H9 (cell line): Measurements from ENCODE around the gene NRG2. TPM values are rescaled to one million over a fixed set of nuclear protein-coding genes. Genes with fewer than 3 reads are reported as not detected.

Experiments used
- DNase-seq: peaks from one replicate; pipeline ENCODE4 v3.0.0-alpha.2; 2017
- H2AFZ ChIP-seq: one replicate; pipeline ENCODE4 v1.6.1; 2013; ENCODE audit warnings: mild to moderate bottlenecking, low read length, control low read depth, moderate library complexity
- H2AK5ac ChIP-seq: 2 replicates; pipeline ENCODE4 v1.6.1; 2013; ENCODE audit warnings: low read length, control low read depth, mixed read lengths; ENCODE audit not compliant: insufficient read length
- H2BK120ac ChIP-seq: one replicate; pipeline ENCODE4 v1.6.1; 2013; ENCODE audit warnings: low read depth, mild to moderate bottlenecking, low read length, control low read depth, inconsistent platforms; ENCODE audit not compliant: poor library complexity, severe bottlenecking
- H2BK12ac ChIP-seq: 2 replicates; pipeline ENCODE4 v1.6.1; 2013; ENCODE audit warnings: low read length, control low read depth, mixed read lengths, low read depth; ENCODE audit not compliant: insufficient read length
- H2BK15ac ChIP-seq: 2 replicates; pipeline ENCODE4 v1.6.1; 2013; ENCODE audit warnings: low read depth, low read length, control low read depth
- H2BK20ac ChIP-seq: one replicate; pipeline ENCODE4 v1.6.1; 2013; ENCODE audit warnings: low read depth, mild to moderate bottlenecking, low read length, control low read depth, inconsistent platforms; ENCODE audit not compliant: poor library complexity, severe bottlenecking
- H2BK5ac ChIP-seq: 2 replicates; pipeline ENCODE4 v1.6.1; 2013; ENCODE audit warnings: low read length, control low read depth, mixed read lengths; ENCODE audit not compliant: insufficient read length
- H3K14ac ChIP-seq: 2 replicates; pipeline ENCODE4 v1.6.1; 2013; ENCODE audit warnings: low read length, control low read depth; ENCODE audit not compliant: insufficient read depth
- H3K18ac ChIP-seq: 2 replicates; pipeline ENCODE4 v1.6.1; 2013; ENCODE audit warnings: low read depth, mild to moderate bottlenecking, mixed read lengths, low read length, control low read depth; ENCODE audit not compliant: insufficient read length
- H3K23ac ChIP-seq: 2 replicates; pipeline ENCODE4 v1.6.1; 2013; ENCODE audit warnings: low read length, control low read depth, mixed read lengths, low read depth; ENCODE audit not compliant: insufficient read length
- H3K23me2 ChIP-seq: 2 replicates; pipeline ENCODE4 v1.6.1; 2013; ENCODE audit warnings: low read depth, mild to moderate bottlenecking, mixed read lengths, low read length, control low read depth; ENCODE audit not compliant: insufficient read length, poor library complexity, severe bottlenecking
- H3K27ac ChIP-seq: 2 replicates; pipeline ENCODE4 v1.5.1; 2013; ENCODE audit warnings: low read length, control low read depth, mixed read lengths, low read depth; ENCODE audit not compliant: insufficient read length
- H3K27me3 ChIP-seq: 2 replicates; pipeline ENCODE4 v1.6.1; 2013; ENCODE audit warnings: low read length, control low read depth, inconsistent platforms; ENCODE audit not compliant: insufficient read depth
- H3K4ac ChIP-seq: 2 replicates; pipeline ENCODE4 v1.6.1; 2013; ENCODE audit warnings: low read depth, mild to moderate bottlenecking, control low read depth, inconsistent platforms, low read length, moderate library complexity
- H3K4me1 ChIP-seq: 2 replicates; pipeline ENCODE4 v1.6.1; 2013; ENCODE audit warnings: low read length, control low read depth, inconsistent platforms; ENCODE audit not compliant: insufficient read depth
- H3K4me2 ChIP-seq: 2 replicates; pipeline ENCODE4 v1.6.1; 2013; ENCODE audit warnings: low read length, control low read depth, mixed read lengths; ENCODE audit not compliant: insufficient read length, insufficient read depth
- H3K56ac ChIP-seq: 2 replicates; pipeline ENCODE4 v1.6.1; 2013; ENCODE audit warnings: low read depth, mild to moderate bottlenecking, mixed read lengths, low read length, control low read depth; ENCODE audit not compliant: insufficient read length
- H3K79me1 ChIP-seq: 2 replicates; pipeline ENCODE4 v1.6.1; 2013; ENCODE audit warnings: low read depth, mild to moderate bottlenecking, moderate library complexity, low read length, control low read depth, inconsistent platforms; ENCODE audit not compliant: insufficient read depth, poor library complexity, severe bottlenecking
- H3K79me2 ChIP-seq: 2 replicates; pipeline ENCODE4 v1.6.1; 2013; ENCODE audit warnings: low read length, control low read depth, inconsistent platforms; ENCODE audit not compliant: insufficient read depth
- H3K9ac ChIP-seq: 2 replicates; pipeline ENCODE4 v1.6.1; 2013; ENCODE audit warnings: low read length, control low read depth, mixed read lengths; ENCODE audit not compliant: insufficient read length; ENCODE audit errors: extremely low read depth
- H3K9me3 ChIP-seq: one replicate; pipeline ENCODE4 v1.6.1; 2013; ENCODE audit warnings: low read depth, low read length, inconsistent platforms; ENCODE audit not compliant: control insufficient read depth
- H3T11ph ChIP-seq: one replicate; pipeline ENCODE4 v1.6.1; 2013; ENCODE audit warnings: mild to moderate bottlenecking, low read length, control low read depth, inconsistent platforms
- H4K20me1 ChIP-seq: one replicate; pipeline ENCODE4 v1.6.1; 2013; ENCODE audit not compliant: control insufficient read depth, insufficient read length, insufficient read depth
- H4K5ac ChIP-seq: 2 replicates; pipeline ENCODE4 v1.6.1; 2013; ENCODE audit warnings: low read depth, mild to moderate bottlenecking, mixed read lengths, low read length, control low read depth; ENCODE audit not compliant: insufficient read length
- H4K8ac ChIP-seq: replicated peaks from 2 replicates; pipeline ENCODE4 v1.6.1; 2013; ENCODE audit warnings: low read length, control low read depth, mixed read lengths, low read depth; ENCODE audit not compliant: insufficient read length
- H4K91ac ChIP-seq: 2 replicates; pipeline ENCODE4 v1.6.1; 2013; ENCODE audit warnings: low read depth, mild to moderate bottlenecking, moderate library complexity, mixed read lengths, low read length, control low read depth; ENCODE audit not compliant: insufficient read length
- H3K27ac Mint-ChIP-seq, 3 experiments: 2 replicates in 2 of 3; 3 replicates in 1 of 3; pipeline ENCODE4 v1.8.0; 2020 to 2021; ENCODE audit warnings: mixed read lengths in 3 of 3, mild to moderate bottlenecking in 1 of 3, moderate library complexity in 1 of 3
- H3K27me3 Mint-ChIP-seq: 2 replicates; pipeline ENCODE4 v1.8.0; 2021; ENCODE audit warnings: low read depth, mild to moderate bottlenecking, moderate library complexity, mixed read lengths
- H3K36me3 Mint-ChIP-seq, 3 experiments: 2 replicates in 2 of 3; 3 replicates in 1 of 3; pipeline ENCODE4 v1.8.0; 2020 to 2021; ENCODE audit warnings: low read depth in 3 of 3, mixed read lengths in 3 of 3; ENCODE audit not compliant: insufficient read depth in 1 of 3
- H3K4me1 Mint-ChIP-seq, 2 experiments: 2 replicates each; pipeline ENCODE4 v1.8.0; 2020; ENCODE audit warnings: mixed read lengths in 2 of 2
- H3K4me3 Mint-ChIP-seq, 2 experiments: 2 replicates in 1 of 2; 3 replicates in 1 of 2; pipeline ENCODE4 v1.8.0; 2020 to 2021; ENCODE audit warnings: mild to moderate bottlenecking in 2 of 2, mixed read lengths in 2 of 2, moderate library complexity in 1 of 2
- H3K9me3 Mint-ChIP-seq, 2 experiments: 2 replicates in 1 of 2; 3 replicates in 1 of 2; pipeline ENCODE4 v1.8.0; 2020; ENCODE audit warnings: mild to moderate bottlenecking in 2 of 2, mixed read lengths in 2 of 2, moderate library complexity in 1 of 2
- WGBS: extraction: QIAGEN DNeasy Blood & Tissue Kit; methylation state at CpG from one replicate; pipeline ENCODE4 v1.1.7; 2013; ENCODE audit warnings: missing lambda C conversion rate, low lambda C conversion rate, mixed read lengths; ENCODE audit not compliant: insufficient read length; ENCODE audit errors: extremely low coverage; 5-methylcytosine and 5-hydroxymethylcytosine counted together
- total RNA-seq: library from RNA; stranded (reverse); gene quantifications from 2 replicates; pipeline ENCODE4 v1.2.1, GENCODE V29; 2021
- TF ChIP-seq, protein P1 (sequence below): fragments of 200-600 bp; sonication (generic); conservative IDR thresholded peaks from 3 replicates; pipeline ENCODE4 v1.8.0; 2021; ENCODE audit warnings: antibody characterized with exemption, mild to moderate bottlenecking

Gene NRG2
- total RNA-seq, 1 experiment from 2014 or later: not detected

- Mint-ChIP-seq H3K4me1 (peaks cover 10 to 18% of the 10 kb centered on the region in 2 experiments), H3K9me3 (peaks cover 4 to 6% of the 10 kb centered on the region in 2 experiments; a peak in 4 of 5 replicates), H3K36me3 (peaks cover 0 to 2% (median 0%) of the 10 kb centered on the region in 3 experiments; a peak in 2 of 7 replicates), H3K4me3 (no peak overlapping the region; a peak in 1 of 5 replicates), H3K27ac (peak overlapping the region in 1 of 3 experiments; percentile 36; a peak in 2 of 7 replicates), H3K27me3 (peaks cover 41% of the 10 kb centered on the region)
- Histone ChIP-seq H3K4me1 (no peaks in the 10 kb centered on the region), H2BK20ac (no peak overlapping the region), H3T11ph (no peak overlapping the region), H3K27me3 (no peaks in the 10 kb centered on the region), H2BK5ac (no peak overlapping the region), H4K8ac (no peak overlapping the region), H2BK15ac (no peak overlapping the region), H4K5ac (no peak overlapping the region), H3K4me2 (no peak overlapping the region), H3K79me1 (no peaks in the 10 kb centered on the region), H2AK5ac (no peak overlapping the region), H3K18ac (no peak overlapping the region), H3K9ac (no peak overlapping the region), H3K14ac (no peak overlapping the region), H3K9me3 (no peaks in the 10 kb centered on the region), H2BK120ac (no peak overlapping the region), H4K20me1 (no peaks in the 10 kb centered on the region), H3K4ac (no peak overlapping the region), H2AFZ (no peak overlapping the region), H3K56ac (no peak overlapping the region), H3K23ac (no peak overlapping the region), H3K23me2 (no peaks in the 10 kb centered on the region), H4K91ac (no peak overlapping the region), H2BK12ac (no peak overlapping the region), H3K79me2 (no peaks in the 10 kb centered on the region), H3K27ac (no peak overlapping the region)
- TF ChIP-seq, protein P1, sequence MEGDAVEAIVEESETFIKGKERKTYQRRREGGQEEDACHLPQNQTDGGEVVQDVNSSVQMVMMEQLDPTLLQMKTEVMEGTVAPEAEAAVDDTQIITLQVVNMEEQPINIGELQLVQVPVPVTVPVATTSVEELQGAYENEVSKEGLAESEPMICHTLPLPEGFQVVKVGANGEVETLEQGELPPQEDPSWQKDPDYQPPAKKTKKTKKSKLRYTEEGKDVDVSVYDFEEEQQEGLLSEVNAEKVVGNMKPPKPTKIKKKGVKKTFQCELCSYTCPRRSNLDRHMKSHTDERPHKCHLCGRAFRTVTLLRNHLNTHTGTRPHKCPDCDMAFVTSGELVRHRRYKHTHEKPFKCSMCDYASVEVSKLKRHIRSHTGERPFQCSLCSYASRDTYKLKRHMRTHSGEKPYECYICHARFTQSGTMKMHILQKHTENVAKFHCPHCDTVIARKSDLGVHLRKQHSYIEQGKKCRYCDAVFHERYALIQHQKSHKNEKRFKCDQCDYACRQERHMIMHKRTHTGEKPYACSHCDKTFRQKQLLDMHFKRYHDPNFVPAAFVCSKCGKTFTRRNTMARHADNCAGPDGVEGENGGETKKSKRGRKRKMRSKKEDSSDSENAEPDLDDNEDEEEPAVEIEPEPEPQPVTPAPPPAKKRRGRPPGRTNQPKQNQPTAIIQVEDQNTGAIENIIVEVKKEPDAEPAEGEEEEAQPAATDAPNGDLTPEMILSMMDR: no peak
- DNase-seq: no peak
- WGBS: no CpG with 5 or more reads among the region's 7 CpGs
Measured at GRCh38 chr5:139820130-139820529, 223.0 kb downstream of the NRG2 start.
